ENCODE data around the gene GFER.

DNA sequence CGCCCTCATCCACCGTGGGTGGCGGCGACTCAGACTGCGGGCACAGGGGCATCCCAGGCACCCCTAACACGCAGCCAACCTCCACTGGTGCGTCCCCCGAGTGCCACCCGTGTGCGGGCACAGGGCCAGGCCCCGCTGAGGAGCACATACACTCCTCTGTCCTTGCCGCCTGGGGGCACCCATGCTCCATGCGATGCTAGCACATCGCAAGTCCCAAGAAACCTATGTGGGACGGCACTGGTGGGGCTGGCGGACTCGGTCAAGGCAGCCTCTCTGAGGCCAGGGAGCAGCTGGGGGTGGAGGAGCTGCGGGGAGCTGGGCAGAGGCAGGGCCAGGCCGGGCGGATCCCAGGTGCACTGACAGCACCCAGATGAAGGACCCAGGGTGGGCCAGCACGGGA, 21.7 kb downstream of the GFER start:
- TF ChIP-seq POLR2A (IDR thresholded peaks at IDR 0.05; ENCODE audit: low read length) (no peak), GATA1 (IDR thresholded peaks at IDR 0.05; ENCODE audit: low read depth, low read length) (no peak)
